Fibroblast of lung (primary cell): Measurements from ENCODE around the gene SERPINB1. TPM values are rescaled to one million over a fixed set of nuclear protein-coding genes. Genes with fewer than 3 reads are reported as not detected.

Source experiments
- DNase-seq, 2 donors: peaks; one replicate each; pipeline versions ENCODE4 v3.0.0 to v3.0.0-alpha.2; 2010; ENCODE audit warnings: low read depth in 2 of 2
- H2AFZ ChIP-seq: 2 replicates; pipeline ENCODE4 v1.5.1; 2012; ENCODE audit warnings: low read length, control low read depth, inconsistent platforms
- H3K27ac ChIP-seq: 2 replicates; pipeline ENCODE4 v1.5.1; 2011; ENCODE audit warnings: low read length, control low read depth; ENCODE audit not compliant: insufficient read depth
- H3K27me3 ChIP-seq: 2 replicates; pipeline ENCODE4 v1.5.1; 2011; ENCODE audit warnings: mild to moderate bottlenecking, low read length; ENCODE audit not compliant: control insufficient read depth, insufficient read depth
- H3K36me3 ChIP-seq: 2 replicates; pipeline ENCODE4 v1.5.1; 2011; ENCODE audit warnings: low read length; ENCODE audit not compliant: control insufficient read depth, insufficient read depth
- H3K4me1 ChIP-seq: 2 replicates; pipeline ENCODE4 v1.5.1; 2011; ENCODE audit warnings: low read length; ENCODE audit not compliant: control insufficient read depth, insufficient read depth; ENCODE audit errors: extremely low read depth
- H3K4me2 ChIP-seq: 2 replicates; pipeline ENCODE4 v1.5.1; 2011; ENCODE audit warnings: low read length, control low read depth; ENCODE audit not compliant: insufficient read depth; ENCODE audit errors: extremely low read depth
- H3K4me3 ChIP-seq, 4 experiments: fragments of 200-600 bp in 1 of 4; sonication (generic) in 1 of 4; replicated peaks in 1 of 4; 2 replicates each; pipeline ENCODE4 v1.5.1; 2011 to 2016; ENCODE audit warnings: low read length in 4 of 4, low read depth in 3 of 4, mild to moderate bottlenecking in 3 of 4, control low read depth in 2 of 4, inconsistent platforms in 1 of 4, mixed read lengths in 1 of 4; ENCODE audit not compliant: insufficient read depth in 1 of 4; ENCODE audit errors: control extremely low read depth in 1 of 4
- H3K79me2 ChIP-seq: 2 replicates; pipeline ENCODE4 v1.5.1; 2012; ENCODE audit warnings: mild to moderate bottlenecking, low read length, inconsistent platforms; ENCODE audit not compliant: control insufficient read depth, insufficient read depth
- H3K9ac ChIP-seq: 2 replicates; pipeline ENCODE4 v1.5.1; 2011; ENCODE audit warnings: mild to moderate bottlenecking, low read length, control low read depth; ENCODE audit not compliant: insufficient read depth
- H3K9me3 ChIP-seq: 2 replicates; pipeline ENCODE4 v1.5.1; 2012; ENCODE audit warnings: low read depth, low read length; ENCODE audit not compliant: control insufficient read depth, insufficient read depth
- H4K20me1 ChIP-seq: 2 replicates; pipeline ENCODE4 v1.5.1; 2011; ENCODE audit warnings: low read length; ENCODE audit not compliant: control insufficient read depth, insufficient read depth; ENCODE audit errors: extremely low read depth
- CTCF ChIP-seq, 2 donors: IDR thresholded peaks in 1 of 2; conservative IDR thresholded peaks in 1 of 2; 1 replicate in 1 of 2; 2 replicates in 1 of 2; pipeline ENCODE4 v1.5.1; 2011 to 2012; ENCODE audit warnings: low read length in 2 of 2, control low read depth in 1 of 2, inconsistent platforms in 1 of 2, low read depth in 1 of 2, mild to moderate bottlenecking in 1 of 2
- EZH2 ChIP-seq: IDR thresholded peaks from 2 replicates; pipeline ENCODE4 v1.5.1; 2012; ENCODE audit warnings: low read length, control low read depth, mild to moderate bottlenecking; ENCODE audit errors: missing control alignments
- polyA plus RNA-seq, 2 donors: library from polyadenylated mRNA; depleted of rRNA in 1 of 2; stranded (reverse) in 1 of 2; unstranded in 1 of 2; fragments of >200 nt; gene quantifications; 2 replicates each; pipeline ENCODE4 v1.2.1, GENCODE V29; 2011 to 2012; ENCODE audit warnings: missing spikeins in 1 of 2
- total RNA-seq: library from RNA; depleted of rRNA; stranded (reverse); fragments of >200 nt; gene quantifications from 2 replicates; pipeline ENCODE4 v1.2.1, GENCODE V29; 2014

SERPINB1 gene
- total and polyA plus RNA-seq, 2 donors (not counting 1 experiment from before 2014, with no cell fraction given) = 19.3 to 39.5 TPM

GRCh38 chr6:2844008-2844407 lies 2.3 kb upstream of the SERPINB1 start:
- H3K27ac ChIP-seq = no peak overlapping the region
- peaks cover 13% of the 10 kb centered on the region for H3K4me1 ChIP-seq
- H3K27me3 ChIP-seq = no peaks in the 10 kb centered on the region
- no peak overlapping the region for H3K9ac ChIP-seq
- no peak for TF ChIP-seq EZH2
- no peak for TF ChIP-seq CTCF (conservative IDR thresholded peaks at IDR 0.05 in 1 of 2, IDR thresholded peaks at IDR 0.05 in 1 of 2; ENCODE audit: low read depth in 1 of 2, low read length in 2 of 2)
- DNase-seq = no peak
- H4K20me1 ChIP-seq = no peaks in the 10 kb centered on the region
- peaks cover 2% of the 10 kb centered on the region for H3K79me2 ChIP-seq
- H3K4me2 ChIP-seq = no peak overlapping the region
- H3K4me3 ChIP-seq = no peak overlapping the region
- no peaks in the 10 kb centered on the region for H3K9me3 ChIP-seq
- no peak overlapping the region for H2AFZ ChIP-seq
- no peaks in the 10 kb centered on the region for H3K36me3 ChIP-seq

GRCh38 chr6:2843138-2843740 lies 1.6 kb upstream of the SERPINB1 start:
- Histone ChIP-seq H4K20me1 (no peaks in the 10 kb centered on the region), H2AFZ (no peak overlapping the region), H3K4me3 (no peak overlapping the region), H3K27me3 (no peaks in the 10 kb centered on the region), H3K4me1 (peaks cover 13% of the 10 kb centered on the region), H3K4me2 (no peak overlapping the region), H3K9ac (no peak overlapping the region), H3K27ac (no peak overlapping the region), H3K36me3 (no peaks in the 10 kb centered on the region), H3K79me2 (peaks cover 2% of the 10 kb centered on the region), H3K9me3 (no peaks in the 10 kb centered on the region)
- TF ChIP-seq CTCF (conservative IDR thresholded peaks at IDR 0.05 in 1 of 2, IDR thresholded peaks at IDR 0.05 in 1 of 2; ENCODE audit: low read depth in 1 of 2, low read length in 2 of 2) (no peak), EZH2 (no peak)
- peak in 1 of 2 donors; percentile 48 for DNase-seq

GRCh38 chr6:2842139-2842552 lies 483 bp upstream of the SERPINB1 start:
- no peaks in the 10 kb centered on the region for H3K27me3 ChIP-seq
- H4K20me1 ChIP-seq = no peaks in the 10 kb centered on the region
- TF ChIP-seq CTCF (conservative IDR thresholded peaks at IDR 0.05 in 1 of 2, IDR thresholded peaks at IDR 0.05 in 1 of 2; ENCODE audit: low read depth in 1 of 2, low read length in 2 of 2) (no peak), EZH2 (no peak)
- H3K4me2 ChIP-seq = peak overlapping the region; percentile 27
- no peak for DNase-seq
- peaks cover 13% of the 10 kb centered on the region for H3K4me1 ChIP-seq
- H3K27ac ChIP-seq = peak overlapping the region; percentile 93
- peak overlapping the region; percentile 13 for H3K9ac ChIP-seq
- H3K9me3 ChIP-seq = no peaks in the 10 kb centered on the region
- peak overlapping the region in 2 of 4 experiments; percentile 11 to 62 for H3K4me3 ChIP-seq
- no peak overlapping the region for H2AFZ ChIP-seq
- H3K36me3 ChIP-seq = peaks cover 3% of the 10 kb centered on the region
- peaks cover 2% of the 10 kb centered on the region for H3K79me2 ChIP-seq
